SK-N-SH (cell line): Measurements from ENCODE around the gene COL4A6. TPM values are rescaled to one million over a fixed set of nuclear protein-coding genes. Genes with fewer than 3 reads are reported as not detected.

Experiments used
- CTCF ChIA-PET: fragments of 300-600, 350-600 bp; formaldehyde crosslinking; extraction: SDS; loops from one replicate; lab custom pipeline; 2021; lab: Yijun Ruan, JAX
- POLR2A ChIA-PET: fragments of 350-600 bp; sonication (Branson Sonifier 250); formaldehyde crosslinking; extraction: SDS; loops from one replicate; lab custom pipeline; 2020; ENCODE audit warnings: antibody characterized with exemption, inconsistent platforms; lab: Yijun Ruan, JAX
- DNase-seq: peaks from one replicate; pipeline ENCODE4 v3.0.0; 2012
- H2AFZ ChIP-seq: fragments of 200-600 bp; sonication (generic); 2 replicates; pipeline ENCODE4 v1.8.1; 2016; ENCODE audit warnings: antibody characterized with exemption, mild to moderate bottlenecking, low read depth
- H3F3A ChIP-seq: fragments of 200-600 bp; sonication (generic); replicated peaks from 2 replicates; pipeline ENCODE3; 2016; ENCODE audit warnings: antibody characterized with exemption, mild to moderate bottlenecking; ENCODE audit not compliant: insufficient read depth
- H3K27ac ChIP-seq, 2 experiments: fragments of 200-500 bp in 1 of 2; fragments of 200-600 bp in 1 of 2; sonication (Bioruptor generic) in 1 of 2; sonication (generic), shearing (Covaris generic) in 1 of 2; 2 replicates each; pipeline versions ENCODE4 v1.5.1 to v1.6.1; 2014 to 2016; ENCODE audit warnings: low read depth in 2 of 2, inconsistent platforms in 1 of 2, low read length in 1 of 2, mild to moderate bottlenecking in 1 of 2, mixed read lengths in 1 of 2
- H3K27me3 ChIP-seq: fragments of 200-600 bp; sonication (generic), shearing (Covaris generic); 2 replicates; pipeline ENCODE4 v1.6.1; 2016; ENCODE audit warnings: mixed run types; ENCODE audit not compliant: insufficient read depth
- H3K36me3 ChIP-seq, 2 experiments: fragments of 200-500 bp in 1 of 2; fragments of 200-600 bp in 1 of 2; sonication (Bioruptor generic) in 1 of 2; sonication (generic) in 1 of 2; replicated peaks in 1 of 2; 2 replicates each; pipeline versions ENCODE3 to v1.5.1; 2014 to 2016; ENCODE audit warnings: low read length in 1 of 2, mild to moderate bottlenecking in 1 of 2; ENCODE audit not compliant: insufficient read depth in 2 of 2, control insufficient read depth in 1 of 2
- H3K4me1 ChIP-seq, 2 experiments: fragments of 200-500 bp in 1 of 2; fragments of 200-600 bp in 1 of 2; sonication (Bioruptor generic) in 1 of 2; sonication (generic), shearing (Covaris generic) in 1 of 2; 2 replicates each; pipeline versions ENCODE4 v1.5.1 to v1.6.1; 2014 to 2016; ENCODE audit warnings: low read depth in 1 of 2, low read length in 1 of 2, mixed run types in 1 of 2; ENCODE audit not compliant: insufficient read depth in 2 of 2, control insufficient read depth in 1 of 2
- H3K4me2 ChIP-seq: fragments of 200-600 bp; sonication (generic), shearing (Covaris generic); 2 replicates; pipeline ENCODE4 v1.6.1; 2017; ENCODE audit warnings: mixed run types
- H3K4me3 ChIP-seq, 2 experiments: fragments of 200-500 bp in 1 of 2; fragments of 200-600 bp in 1 of 2; sonication (Bioruptor generic) in 1 of 2; sonication (generic), shearing (Covaris generic) in 1 of 2; 2 replicates each; pipeline versions ENCODE4 v1.5.1 to v1.8.1; 2014 to 2016; ENCODE audit warnings: low read depth in 2 of 2, inconsistent platforms in 1 of 2, low read length in 1 of 2, mild to moderate bottlenecking in 1 of 2, mixed read lengths in 1 of 2, moderate library complexity in 1 of 2
- H3K79me2 ChIP-seq: fragments of 200-600 bp; sonication (generic); 2 replicates; pipeline ENCODE4 v1.8.1; 2017; ENCODE audit warnings: mild to moderate bottlenecking; ENCODE audit not compliant: insufficient read depth
- H3K9ac ChIP-seq: fragments of 200-600 bp; sonication (generic); 2 replicates; pipeline ENCODE4 v1.6.1; 2017; ENCODE audit warnings: mixed run types
- H3K9me2 ChIP-seq: fragments of 200-600 bp; sonication (generic); 2 replicates; pipeline ENCODE4 v1.6.1; 2017; ENCODE audit warnings: mixed run types
- H3K9me3 ChIP-seq: fragments of 200-600 bp; sonication (generic); 2 replicates; pipeline ENCODE4 v1.6.1; 2017; ENCODE audit warnings: mixed run types, mild to moderate bottlenecking, moderate library complexity
- H4K20me1 ChIP-seq: fragments of 200-600 bp; sonication (generic); 2 replicates; pipeline ENCODE4 v1.6.1; 2017; ENCODE audit warnings: mild to moderate bottlenecking, mixed run types; ENCODE audit not compliant: insufficient read depth
- ELF1 ChIP-seq: IDR thresholded peaks from 2 replicates; pipeline ENCODE4 v1.4.0; 2012
- FOSL2 ChIP-seq: IDR thresholded peaks from 2 replicates; pipeline ENCODE4 v1.4.0; 2012; ENCODE audit warnings: low read depth, mild to moderate bottlenecking, moderate library complexity, borderline replicate concordance
- FOXJ3 ChIP-seq: sonication (generic); formaldehyde crosslinking; IDR thresholded peaks from 2 replicates; pipeline ENCODE4 v1.5.1; 2020; ENCODE audit warnings: mild to moderate bottlenecking, missing genetic modification reagents
- FOXM1 ChIP-seq: IDR thresholded peaks from 2 replicates; pipeline ENCODE4 v1.4.0; 2012; ENCODE audit warnings: low read depth, mild to moderate bottlenecking
- GATA2 ChIP-seq: sonication (generic); formaldehyde crosslinking; IDR thresholded peaks from 2 replicates; pipeline ENCODE4 v1.5.0; 2020; ENCODE audit warnings: mild to moderate bottlenecking, missing genetic modification reagents
- JUND ChIP-seq: IDR thresholded peaks from 2 replicates; pipeline ENCODE4 v1.4.0; 2012
- MXI1 ChIP-seq: IDR thresholded peaks from 2 replicates; pipeline ENCODE4 v1.6.1; 2012; ENCODE audit warnings: mild to moderate bottlenecking, low read depth, low read length, improper control_type of control experiment
- NRF1 ChIP-seq: IDR thresholded peaks from 2 replicates; pipeline ENCODE4 v1.6.1; 2012; ENCODE audit warnings: low read depth, mild to moderate bottlenecking, low read length
- RCOR1 ChIP-seq: fragments of 150-350 bp; IDR thresholded peaks from 2 replicates; pipeline ENCODE4 v1.6.1; 2017; ENCODE audit warnings: antibody characterized with exemption, low read length
- RXRA ChIP-seq: IDR thresholded peaks from 2 replicates; pipeline ENCODE4 v1.4.0; 2012; ENCODE audit warnings: low read depth, mild to moderate bottlenecking, borderline replicate concordance
- SIN3A ChIP-seq: IDR thresholded peaks from 2 replicates; pipeline ENCODE4 v1.6.1; 2012; ENCODE audit warnings: low read depth, mild to moderate bottlenecking, low read length, moderate library complexity, borderline replicate concordance
- SMC3 ChIP-seq: IDR thresholded peaks from 2 replicates; pipeline ENCODE4 v1.6.1; 2012; ENCODE audit warnings: low read depth, low read length, improper control_type of control experiment
- TAF1 ChIP-seq: IDR thresholded peaks from 2 replicates; pipeline ENCODE4 v1.6.1; 2012; ENCODE audit warnings: low read depth, mild to moderate bottlenecking, low read length, moderate library complexity, borderline replicate concordance
- TEAD4 ChIP-seq: IDR thresholded peaks from 2 replicates; pipeline ENCODE4 v1.4.0; 2012; ENCODE audit warnings: mild to moderate bottlenecking, borderline replicate concordance; ENCODE audit not compliant: insufficient read depth
- YY1 ChIP-seq: IDR thresholded peaks from 2 replicates; pipeline ENCODE4 v1.4.0; 2012; ENCODE audit warnings: low read depth, mild to moderate bottlenecking
- WGBS: methylation state at CpG from one replicate; pipeline ENCODE4 v1.1.6; 2017; ENCODE audit warnings: low lambda C conversion rate; 5-methylcytosine and 5-hydroxymethylcytosine counted together
- polyA plus RNA-seq, 3 experiments: library from polyadenylated mRNA; depleted of rRNA; stranded (reverse); fragments of >200 nt; gene quantifications; 2 replicates each; pipeline ENCODE4 v1.2.3, GENCODE V29; 2012
- TF ChIP-seq, protein P1 (sequence below): IDR thresholded peaks from 2 replicates; pipeline ENCODE4 v1.4.0; 2012; ENCODE audit warnings: low read depth
- TF ChIP-seq, protein P2 (sequence below): IDR thresholded peaks from 2 replicates; pipeline ENCODE4; 2012
- TF ChIP-seq, protein P3 (sequence below): fragments of 200-600 bp; sonication (generic); IDR thresholded peaks from 2 replicates; pipeline ENCODE4 v1.6.1; 2017; ENCODE audit warnings: antibody characterized with exemption, mild to moderate bottlenecking, moderate library complexity
- TF ChIP-seq, protein P4 (sequence below): IDR thresholded peaks from 2 replicates; pipeline ENCODE4 v1.6.1; 2012; ENCODE audit warnings: mild to moderate bottlenecking, low read depth, low read length, moderate library complexity

Gene COL4A6
- polyA plus RNA-seq, 1 of the 3 experiments (the other 2 are of a cell fraction): not detected

DNA sequence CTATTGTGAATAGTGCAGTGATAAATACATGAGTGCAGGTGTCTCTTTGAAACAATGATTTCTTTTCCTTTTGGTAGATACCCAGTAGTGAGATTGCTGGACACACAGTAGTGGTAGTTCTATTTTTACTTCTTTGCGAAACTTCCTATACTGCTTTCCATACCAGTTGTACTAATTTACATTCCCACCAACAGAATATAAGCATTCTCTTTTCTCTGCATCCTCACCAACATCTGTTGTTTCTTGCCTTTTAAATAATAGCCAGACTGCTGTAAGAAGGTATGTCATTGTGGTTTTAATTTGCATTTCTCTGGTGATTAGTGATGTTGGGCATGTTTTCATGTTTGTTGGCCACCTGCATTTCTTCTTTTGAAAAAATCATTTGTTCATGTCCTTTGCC lies 105.9 kb downstream of the COL4A6 start:
- Histone ChIP-seq H3F3A (no peaks in the 10 kb centered on the region), H3K79me2 (no peaks in the 10 kb centered on the region), H3K27me3 (no peaks in the 10 kb centered on the region; the same call in 1 of the 2 replicates), H3K9ac (no peak overlapping the region), H4K20me1 (no peaks in the 10 kb centered on the region), H3K9me3 (no peaks in the 10 kb centered on the region), H2AFZ (no peak overlapping the region), H3K9me2 (no peaks in the 10 kb centered on the region; the same call in 1 of the 2 replicates), H3K36me3 (no peaks in the 10 kb centered on the region), H3K27ac (no peak overlapping the region), H3K4me3 (no peak overlapping the region), H3K4me2 (no peak overlapping the region), H3K4me1 (no peaks in the 10 kb centered on the region)
- CTCF ChIA-PET: no interaction called here
- POLR2A ChIA-PET: no interaction called here
- 8% methylated on average over 1 of the region's 1 CpG for WGBS
- TF ChIP-seq TEAD4 (no peak), YY1 (no peak), RXRA (no peak), TAF1 (no peak), FOSL2 (no peak), GATA2 (no peak), JUND (no peak), FOXM1 (no peak), SMC3 (no peak), ELF1 (no peak), MXI1 (no peak), FOXJ3 (CRISPR knock-in tag) (no peak), RCOR1 (no peak), SIN3A (no peak), NRF1 (no peak)
- TF ChIP-seq, protein P1, sequence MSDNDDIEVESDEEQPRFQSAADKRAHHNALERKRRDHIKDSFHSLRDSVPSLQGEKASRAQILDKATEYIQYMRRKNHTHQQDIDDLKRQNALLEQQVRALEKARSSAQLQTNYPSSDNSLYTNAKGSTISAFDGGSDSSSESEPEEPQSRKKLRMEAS: no peak
- TF ChIP-seq, protein P2, sequence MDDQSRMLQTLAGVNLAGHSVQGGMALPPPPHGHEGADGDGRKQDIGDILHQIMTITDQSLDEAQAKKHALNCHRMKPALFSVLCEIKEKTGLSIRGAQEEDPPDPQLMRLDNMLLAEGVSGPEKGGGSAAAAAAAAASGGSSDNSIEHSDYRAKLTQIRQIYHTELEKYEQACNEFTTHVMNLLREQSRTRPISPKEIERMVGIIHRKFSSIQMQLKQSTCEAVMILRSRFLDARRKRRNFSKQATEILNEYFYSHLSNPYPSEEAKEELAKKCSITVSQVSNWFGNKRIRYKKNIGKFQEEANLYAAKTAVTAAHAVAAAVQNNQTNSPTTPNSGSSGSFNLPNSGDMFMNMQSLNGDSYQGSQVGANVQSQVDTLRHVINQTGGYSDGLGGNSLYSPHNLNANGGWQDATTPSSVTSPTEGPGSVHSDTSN: no peak
- TF ChIP-seq, protein P3, sequence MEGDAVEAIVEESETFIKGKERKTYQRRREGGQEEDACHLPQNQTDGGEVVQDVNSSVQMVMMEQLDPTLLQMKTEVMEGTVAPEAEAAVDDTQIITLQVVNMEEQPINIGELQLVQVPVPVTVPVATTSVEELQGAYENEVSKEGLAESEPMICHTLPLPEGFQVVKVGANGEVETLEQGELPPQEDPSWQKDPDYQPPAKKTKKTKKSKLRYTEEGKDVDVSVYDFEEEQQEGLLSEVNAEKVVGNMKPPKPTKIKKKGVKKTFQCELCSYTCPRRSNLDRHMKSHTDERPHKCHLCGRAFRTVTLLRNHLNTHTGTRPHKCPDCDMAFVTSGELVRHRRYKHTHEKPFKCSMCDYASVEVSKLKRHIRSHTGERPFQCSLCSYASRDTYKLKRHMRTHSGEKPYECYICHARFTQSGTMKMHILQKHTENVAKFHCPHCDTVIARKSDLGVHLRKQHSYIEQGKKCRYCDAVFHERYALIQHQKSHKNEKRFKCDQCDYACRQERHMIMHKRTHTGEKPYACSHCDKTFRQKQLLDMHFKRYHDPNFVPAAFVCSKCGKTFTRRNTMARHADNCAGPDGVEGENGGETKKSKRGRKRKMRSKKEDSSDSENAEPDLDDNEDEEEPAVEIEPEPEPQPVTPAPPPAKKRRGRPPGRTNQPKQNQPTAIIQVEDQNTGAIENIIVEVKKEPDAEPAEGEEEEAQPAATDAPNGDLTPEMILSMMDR: no peak
- TF ChIP-seq, protein P4, sequence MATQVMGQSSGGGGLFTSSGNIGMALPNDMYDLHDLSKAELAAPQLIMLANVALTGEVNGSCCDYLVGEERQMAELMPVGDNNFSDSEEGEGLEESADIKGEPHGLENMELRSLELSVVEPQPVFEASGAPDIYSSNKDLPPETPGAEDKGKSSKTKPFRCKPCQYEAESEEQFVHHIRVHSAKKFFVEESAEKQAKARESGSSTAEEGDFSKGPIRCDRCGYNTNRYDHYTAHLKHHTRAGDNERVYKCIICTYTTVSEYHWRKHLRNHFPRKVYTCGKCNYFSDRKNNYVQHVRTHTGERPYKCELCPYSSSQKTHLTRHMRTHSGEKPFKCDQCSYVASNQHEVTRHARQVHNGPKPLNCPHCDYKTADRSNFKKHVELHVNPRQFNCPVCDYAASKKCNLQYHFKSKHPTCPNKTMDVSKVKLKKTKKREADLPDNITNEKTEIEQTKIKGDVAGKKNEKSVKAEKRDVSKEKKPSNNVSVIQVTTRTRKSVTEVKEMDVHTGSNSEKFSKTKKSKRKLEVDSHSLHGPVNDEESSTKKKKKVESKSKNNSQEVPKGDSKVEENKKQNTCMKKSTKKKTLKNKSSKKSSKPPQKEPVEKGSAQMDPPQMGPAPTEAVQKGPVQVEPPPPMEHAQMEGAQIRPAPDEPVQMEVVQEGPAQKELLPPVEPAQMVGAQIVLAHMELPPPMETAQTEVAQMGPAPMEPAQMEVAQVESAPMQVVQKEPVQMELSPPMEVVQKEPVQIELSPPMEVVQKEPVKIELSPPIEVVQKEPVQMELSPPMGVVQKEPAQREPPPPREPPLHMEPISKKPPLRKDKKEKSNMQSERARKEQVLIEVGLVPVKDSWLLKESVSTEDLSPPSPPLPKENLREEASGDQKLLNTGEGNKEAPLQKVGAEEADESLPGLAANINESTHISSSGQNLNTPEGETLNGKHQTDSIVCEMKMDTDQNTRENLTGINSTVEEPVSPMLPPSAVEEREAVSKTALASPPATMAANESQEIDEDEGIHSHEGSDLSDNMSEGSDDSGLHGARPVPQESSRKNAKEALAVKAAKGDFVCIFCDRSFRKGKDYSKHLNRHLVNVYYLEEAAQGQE: no peak
- DNase-seq: no peak
